ENCODE data around the gene ARL15.

ARL15 gene

DNA sequence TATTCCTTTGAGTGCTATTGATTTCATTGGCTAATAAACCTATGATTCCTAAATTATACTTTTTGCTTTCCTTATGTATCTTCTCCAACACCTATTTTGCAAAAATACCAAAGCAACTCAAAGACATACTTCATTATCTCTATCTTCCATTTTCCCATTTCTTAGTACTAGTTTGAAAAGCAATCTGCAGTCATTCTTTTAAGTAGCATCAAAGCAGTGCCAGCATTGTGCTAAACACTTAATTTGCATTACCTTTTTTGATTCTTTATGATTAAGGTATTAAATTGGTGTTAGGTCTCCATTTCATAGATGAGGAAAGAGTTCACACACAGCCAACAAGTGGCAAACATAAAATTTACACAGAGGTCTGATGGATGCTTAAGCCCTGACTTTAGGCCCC, 330.3 kb downstream of the ARL15 start:
- no peak for TF ChIP-seq CREB1 (IDR thresholded peaks at IDR 0.05; ENCODE audit: low read depth)
- TF ChIP-seq FOXM1 (IDR thresholded peaks at IDR 0.05; ENCODE audit: borderline replicate concordance, low read depth): no peak
- TF ChIP-seq CEBPB (IDR thresholded peaks at IDR 0.05): no peak
- TF ChIP-seq, protein P1, sequence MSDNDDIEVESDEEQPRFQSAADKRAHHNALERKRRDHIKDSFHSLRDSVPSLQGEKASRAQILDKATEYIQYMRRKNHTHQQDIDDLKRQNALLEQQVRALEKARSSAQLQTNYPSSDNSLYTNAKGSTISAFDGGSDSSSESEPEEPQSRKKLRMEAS (IDR thresholded peaks at IDR 0.05): no peak

DNA sequence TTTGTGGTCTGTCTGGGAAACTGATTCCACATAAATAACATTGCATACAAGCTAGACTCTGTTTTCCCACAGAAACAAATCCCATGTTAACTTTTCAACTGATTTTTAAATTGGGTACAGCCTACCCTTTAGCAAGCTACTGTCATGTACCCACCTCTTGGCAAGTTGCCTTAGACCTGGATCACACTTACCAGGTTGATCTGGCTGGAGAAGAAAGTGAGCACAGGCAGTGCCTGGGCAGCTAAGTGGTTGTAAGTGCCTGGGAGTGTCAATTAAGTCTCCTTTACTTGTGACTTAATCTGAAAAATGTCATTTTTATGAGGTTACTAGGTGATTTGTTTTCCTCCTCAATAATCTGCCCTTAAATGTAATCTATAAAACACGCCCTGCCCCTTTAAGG, 336.4 kb downstream of the ARL15 start:
- TF ChIP-seq NFIC (IDR thresholded peaks at IDR 0.05): no peak
- TF ChIP-seq TEAD4 (IDR thresholded peaks at IDR 0.05): no peak

DNA sequence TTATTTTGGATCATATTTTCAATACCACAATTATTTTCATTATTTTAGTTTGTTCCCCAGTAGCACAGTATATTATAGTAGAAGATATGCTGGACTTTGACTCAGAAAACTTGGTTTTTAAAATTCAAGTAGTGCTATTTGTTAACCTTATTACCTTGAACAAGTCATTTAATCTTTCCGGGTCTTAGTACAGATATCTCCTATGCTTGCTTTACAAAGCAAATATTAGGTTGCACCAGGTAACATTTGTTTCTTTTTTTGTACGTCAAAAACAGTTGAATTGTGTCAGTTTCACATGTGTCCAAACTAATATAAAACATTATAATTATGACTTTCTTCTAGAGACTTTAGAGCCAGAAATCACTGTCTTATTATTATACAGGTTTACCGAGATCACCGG, 338.1 kb downstream of the ARL15 start:
- TF ChIP-seq TEAD4 (IDR thresholded peaks at IDR 0.05) (no peak), NFIC (IDR thresholded peaks at IDR 0.05) (no peak), EGR1 (IDR thresholded peaks at IDR 0.05) (no peak), CREB1 (IDR thresholded peaks at IDR 0.05; ENCODE audit: low read depth) (no peak), EP300 (IDR thresholded peaks at IDR 0.05; ENCODE audit: borderline replicate concordance) (no peak)

DNA sequence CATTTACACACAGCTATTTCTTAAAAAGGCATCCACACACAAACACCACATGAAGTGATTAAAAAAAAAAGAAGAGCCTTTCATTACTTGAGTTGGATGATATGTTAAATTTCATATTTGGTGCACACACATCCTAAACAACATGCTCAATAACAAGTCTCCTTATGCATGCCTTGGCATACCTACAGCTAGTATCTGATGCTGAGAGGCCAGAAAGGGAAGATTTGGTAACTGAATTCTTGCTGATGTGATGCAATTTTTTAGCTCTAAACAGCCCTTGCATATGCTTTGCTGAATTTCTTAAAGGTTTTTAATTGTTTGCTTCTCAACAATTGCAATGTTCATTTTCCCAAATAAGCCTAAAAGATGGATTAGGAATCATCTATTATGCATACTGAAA, 338.8 kb downstream of the ARL15 start:
- TF ChIP-seq CREB1 (IDR thresholded peaks at IDR 0.05; ENCODE audit: low read depth): no peak
- no peak for TF ChIP-seq EP300 (IDR thresholded peaks at IDR 0.05; ENCODE audit: borderline replicate concordance)
- no peak for TF ChIP-seq FOXM1 (IDR thresholded peaks at IDR 0.05; ENCODE audit: borderline replicate concordance, low read depth)
- no peak for TF ChIP-seq ZBTB7A (IDR thresholded peaks at IDR 0.05; ENCODE audit: low read depth)
- TF ChIP-seq, protein P2, sequence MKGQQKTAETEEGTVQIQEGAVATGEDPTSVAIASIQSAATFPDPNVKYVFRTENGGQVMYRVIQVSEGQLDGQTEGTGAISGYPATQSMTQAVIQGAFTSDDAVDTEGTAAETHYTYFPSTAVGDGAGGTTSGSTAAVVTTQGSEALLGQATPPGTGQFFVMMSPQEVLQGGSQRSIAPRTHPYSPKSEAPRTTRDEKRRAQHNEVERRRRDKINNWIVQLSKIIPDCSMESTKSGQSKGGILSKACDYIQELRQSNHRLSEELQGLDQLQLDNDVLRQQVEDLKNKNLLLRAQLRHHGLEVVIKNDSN (IDR thresholded peaks at IDR 0.05): no peak
- TF ChIP-seq RAD21 (IDR thresholded peaks at IDR 0.05; ENCODE audit: low read depth): no peak
- no peak for TF ChIP-seq TAF1 (IDR thresholded peaks at IDR 0.05; ENCODE audit: low read depth)
- no peak for TF ChIP-seq TEAD4 (IDR thresholded peaks at IDR 0.05)
- TF ChIP-seq CEBPB (IDR thresholded peaks at IDR 0.05): no peak
- TF ChIP-seq, protein P3, sequence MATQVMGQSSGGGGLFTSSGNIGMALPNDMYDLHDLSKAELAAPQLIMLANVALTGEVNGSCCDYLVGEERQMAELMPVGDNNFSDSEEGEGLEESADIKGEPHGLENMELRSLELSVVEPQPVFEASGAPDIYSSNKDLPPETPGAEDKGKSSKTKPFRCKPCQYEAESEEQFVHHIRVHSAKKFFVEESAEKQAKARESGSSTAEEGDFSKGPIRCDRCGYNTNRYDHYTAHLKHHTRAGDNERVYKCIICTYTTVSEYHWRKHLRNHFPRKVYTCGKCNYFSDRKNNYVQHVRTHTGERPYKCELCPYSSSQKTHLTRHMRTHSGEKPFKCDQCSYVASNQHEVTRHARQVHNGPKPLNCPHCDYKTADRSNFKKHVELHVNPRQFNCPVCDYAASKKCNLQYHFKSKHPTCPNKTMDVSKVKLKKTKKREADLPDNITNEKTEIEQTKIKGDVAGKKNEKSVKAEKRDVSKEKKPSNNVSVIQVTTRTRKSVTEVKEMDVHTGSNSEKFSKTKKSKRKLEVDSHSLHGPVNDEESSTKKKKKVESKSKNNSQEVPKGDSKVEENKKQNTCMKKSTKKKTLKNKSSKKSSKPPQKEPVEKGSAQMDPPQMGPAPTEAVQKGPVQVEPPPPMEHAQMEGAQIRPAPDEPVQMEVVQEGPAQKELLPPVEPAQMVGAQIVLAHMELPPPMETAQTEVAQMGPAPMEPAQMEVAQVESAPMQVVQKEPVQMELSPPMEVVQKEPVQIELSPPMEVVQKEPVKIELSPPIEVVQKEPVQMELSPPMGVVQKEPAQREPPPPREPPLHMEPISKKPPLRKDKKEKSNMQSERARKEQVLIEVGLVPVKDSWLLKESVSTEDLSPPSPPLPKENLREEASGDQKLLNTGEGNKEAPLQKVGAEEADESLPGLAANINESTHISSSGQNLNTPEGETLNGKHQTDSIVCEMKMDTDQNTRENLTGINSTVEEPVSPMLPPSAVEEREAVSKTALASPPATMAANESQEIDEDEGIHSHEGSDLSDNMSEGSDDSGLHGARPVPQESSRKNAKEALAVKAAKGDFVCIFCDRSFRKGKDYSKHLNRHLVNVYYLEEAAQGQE (IDR thresholded peaks at IDR 0.05; ENCODE audit: low read depth): no peak
- no peak for TF ChIP-seq NFIC (IDR thresholded peaks at IDR 0.05)
- no peak for TF ChIP-seq EGR1 (IDR thresholded peaks at IDR 0.05)
- TF ChIP-seq, protein P1 (IDR thresholded peaks at IDR 0.05): no peak
- TF ChIP-seq YY1 (IDR thresholded peaks at IDR 0.05; ENCODE audit: low read depth): no peak
- TF ChIP-seq TCF12 (IDR thresholded peaks at IDR 0.05; ENCODE audit: low read depth): no peak

DNA sequence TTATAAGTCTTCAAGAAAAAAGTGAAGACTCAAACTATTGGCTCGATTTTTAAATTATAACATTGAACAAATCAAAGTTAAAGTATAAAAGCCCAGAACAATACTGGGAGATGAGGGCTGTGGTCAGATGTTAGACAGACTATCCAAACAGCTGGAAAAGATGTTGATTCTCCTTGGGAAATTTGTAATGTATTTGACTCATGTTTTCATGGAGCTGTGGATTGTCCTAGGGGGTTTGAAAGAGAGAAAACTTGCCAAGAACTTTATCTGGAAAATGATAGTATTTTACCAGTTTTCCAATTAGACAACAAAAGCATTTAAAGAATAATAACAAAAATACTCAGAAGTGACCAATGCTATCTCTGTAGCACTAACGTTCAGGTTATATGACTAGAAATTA, 339.2 kb downstream of the ARL15 start:
- TF ChIP-seq TEAD4 (IDR thresholded peaks at IDR 0.05): no peak
- no peak for TF ChIP-seq YY1 (IDR thresholded peaks at IDR 0.05; ENCODE audit: low read depth)
- no peak for TF ChIP-seq CREB1 (IDR thresholded peaks at IDR 0.05; ENCODE audit: low read depth)
- TF ChIP-seq, protein P3 (IDR thresholded peaks at IDR 0.05; ENCODE audit: low read depth): no peak
- TF ChIP-seq, protein P1 (IDR thresholded peaks at IDR 0.05): no peak
- no peak for TF ChIP-seq CEBPB (IDR thresholded peaks at IDR 0.05)
- TF ChIP-seq FOXM1 (IDR thresholded peaks at IDR 0.05; ENCODE audit: borderline replicate concordance, low read depth): no peak
- no peak for TF ChIP-seq RAD21 (IDR thresholded peaks at IDR 0.05; ENCODE audit: low read depth)
- TF ChIP-seq NFIC (IDR thresholded peaks at IDR 0.05): no peak
- TF ChIP-seq EP300 (IDR thresholded peaks at IDR 0.05; ENCODE audit: borderline replicate concordance): no peak
- no peak for TF ChIP-seq EGR1 (IDR thresholded peaks at IDR 0.05)
- TF ChIP-seq, protein P2 (IDR thresholded peaks at IDR 0.05): no peak
- TF ChIP-seq TAF1 (IDR thresholded peaks at IDR 0.05; ENCODE audit: low read depth): no peak
- TF ChIP-seq TCF12 (IDR thresholded peaks at IDR 0.05; ENCODE audit: low read depth): no peak
- no peak for TF ChIP-seq ZBTB7A (IDR thresholded peaks at IDR 0.05; ENCODE audit: low read depth)

DNA sequence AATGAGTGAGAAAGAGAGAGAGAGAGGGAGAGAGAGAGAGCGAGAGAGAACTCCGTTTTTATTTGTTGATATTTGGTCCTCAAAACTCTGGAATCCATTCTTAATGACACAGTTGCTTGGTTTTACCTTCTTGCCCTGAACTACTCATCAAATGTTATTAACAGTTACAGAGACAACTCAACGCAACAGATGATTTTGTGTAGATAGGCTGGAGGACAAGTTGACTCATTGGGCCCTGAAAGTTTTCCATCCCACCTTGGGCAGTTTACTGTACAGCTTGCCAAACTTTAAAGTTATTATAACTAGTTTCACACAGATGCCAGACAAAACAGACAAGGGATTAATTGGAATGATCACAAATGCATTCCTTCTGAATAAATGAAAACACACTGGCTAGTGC, 339.9 kb downstream of the ARL15 start:
- TF ChIP-seq EGR1 (IDR thresholded peaks at IDR 0.05): no peak
- no peak for TF ChIP-seq TCF12 (IDR thresholded peaks at IDR 0.05; ENCODE audit: low read depth)
- TF ChIP-seq CEBPB (IDR thresholded peaks at IDR 0.05): no peak
- no peak for TF ChIP-seq EP300 (IDR thresholded peaks at IDR 0.05; ENCODE audit: borderline replicate concordance)
- TF ChIP-seq RAD21 (IDR thresholded peaks at IDR 0.05; ENCODE audit: low read depth): no peak
- TF ChIP-seq ZBTB7A (IDR thresholded peaks at IDR 0.05; ENCODE audit: low read depth): no peak
- no peak for TF ChIP-seq CREB1 (IDR thresholded peaks at IDR 0.05; ENCODE audit: low read depth)
- TF ChIP-seq YY1 (IDR thresholded peaks at IDR 0.05; ENCODE audit: low read depth): no peak
- TF ChIP-seq NFIC (IDR thresholded peaks at IDR 0.05): no peak
- TF ChIP-seq TEAD4 (IDR thresholded peaks at IDR 0.05): no peak

Measured in Ishikawa (cell line).